HepG2 (cell line): ENCODE results near the gene TAS1R1. TPM values are rescaled to one million over a fixed set of nuclear protein-coding genes. Genes with fewer than 3 reads are reported as not detected.

Experiments used
- ARNT2 ChIP-seq: sonication (generic); formaldehyde crosslinking; IDR thresholded peaks from 2 replicates; pipeline ENCODE4 v1.8.0; 2022; ENCODE audit warnings: mild to moderate bottlenecking, low read depth, missing genetic modification reagents, moderate library complexity
- CTCF ChIP-seq: sonication (generic); formaldehyde crosslinking; IDR thresholded peaks from 2 replicates; pipeline ENCODE4 v1.5.0; 2020; ENCODE audit warnings: mild to moderate bottlenecking, missing genetic modification reagents, moderate library complexity
- GRHL1 ChIP-seq: sonication (generic); formaldehyde crosslinking; conservative IDR thresholded peaks from 2 replicates; pipeline ENCODE4 v1.8.0; 2022; ENCODE audit warnings: missing genetic modification reagents
- MTA1 ChIP-seq: sonication (generic); formaldehyde crosslinking; IDR thresholded peaks from 2 replicates; pipeline ENCODE4 v1.4.0; 2020; ENCODE audit warnings: missing genetic modification reagents, mild to moderate bottlenecking, borderline replicate concordance
- MTERF4 ChIP-seq: sonication (generic); formaldehyde crosslinking; IDR thresholded peaks from 2 replicates; pipeline ENCODE4 v1.8.0; 2023; ENCODE audit warnings: mild to moderate bottlenecking, missing genetic modification reagents
- NFKB2 ChIP-seq: sonication (generic); formaldehyde crosslinking; IDR thresholded peaks from 2 replicates; pipeline ENCODE4 v1.4.0; 2020; ENCODE audit warnings: missing genetic modification reagents, borderline replicate concordance
- ZBTB40 ChIP-seq, 2 experiments: fragments of 450-650 bp in 1 of 2; sonication (generic) in 1 of 2; formaldehyde crosslinking in 1 of 2; IDR thresholded peaks; 2 replicates each; pipeline versions ENCODE4 v1.6.1 to v1.8.0; 2016 to 2022; ENCODE audit warnings: antibody characterized with exemption in 1 of 2, mild to moderate bottlenecking in 1 of 2, missing genetic modification reagents in 1 of 2
- ZNF556 ChIP-seq: sonication (generic); formaldehyde crosslinking; IDR thresholded peaks from 2 replicates; pipeline ENCODE4 v1.4.0; 2020; ENCODE audit warnings: mild to moderate bottlenecking, missing genetic modification reagents, borderline replicate concordance
- ZNF770 ChIP-seq: sonication (generic); formaldehyde crosslinking; IDR thresholded peaks from 2 replicates; pipeline ENCODE4 v1.5.0; 2020; ENCODE audit warnings: mild to moderate bottlenecking, missing genetic modification reagents
- polyA plus RNA-seq, 8 experiments: library from polyadenylated mRNA; depleted of rRNA in 3 of 8; stranded (reverse) in 7 of 8; unstranded in 1 of 8; fragments of >200 nt; fragmentation: Illumina TruSeq in 4 of 8; extraction: Trizol in 4 of 8; gene quantifications; 2 replicates each; pipeline versions ENCODE4 v1.2.1 to v1.2.3, GENCODE V29; 2011 to 2016; ENCODE audit warnings: low read depth in 4 of 8, missing spikeins in 1 of 8, mixed read lengths in 1 of 8; ENCODE audit not compliant: insufficient read depth in 1 of 8
- total RNA-seq, 5 experiments: library from RNA; depleted of rRNA; stranded (reverse); fragments of >200 nt; fragmentation: Illumina TruSeq; extraction: Trizol; gene quantifications; 2 replicates each; pipeline ENCODE4 v1.2.3, GENCODE V29; 2016; ENCODE audit warnings: low read depth in 1 of 5

The TAS1R1 gene
- total and polyA plus RNA-seq, 2 of the 13 experiments (the other 11 are each of a cell fraction or from before 2014, with no cell fraction given) = 1.4 to 1.6 TPM

GRCh38 chr1:6624710-6625583 lies 69.8 kb downstream of the TAS1R1 start, which contains the start of gene THAP3 (continued):
- TF ChIP-seq ZBTB40 (IDR thresholded peaks at IDR 0.05) = no peak
- no peak; the same call in 1 of the 2 replicates for TF ChIP-seq ZBTB40 (CRISPR knock-in tag; IDR thresholded peaks at IDR 0.05)
- TF ChIP-seq ARNT2 (CRISPR knock-in tag) = peak; percentile 5; the same call in 1 of the 2 replicates
- peak; percentile 53; the same call in 1 of the 2 replicates for TF ChIP-seq MTA1 (CRISPR knock-in tag)
- TF ChIP-seq GRHL1 = no peak
- peak; percentile 38; the same call in 1 of the 2 replicates for TF ChIP-seq ZNF556 (CRISPR knock-in tag)
- TF ChIP-seq MTERF4 (CRISPR knock-in tag) = 0 out of 2 replicates have a peak, but pooled peaks have one; percentile 62
- TF ChIP-seq CTCF (CRISPR knock-in tag) = peak; percentile 71
- no peak for TF ChIP-seq ZNF770 (CRISPR knock-in tag)
- peak; percentile 62; the same call in 1 of the 2 replicates for TF ChIP-seq NFKB2 (CRISPR knock-in tag)
